GM21367 (cell line): ENCODE results near the gene SPRR3.
A peak's percentile ranks its signal among the peaks of the same experiment; 100 is the strongest.

Experiments
- ATAC-seq: cut with Tn5 transposase; IDR thresholded peaks from one replicate; pipeline ENCODE4 v1.9.1; 2021; ENCODE audit not compliant: unreplicated experiment

SPRR3 gene

GRCh38 chr1:153001382-153001781, at the start of gene SPRR3:
Gene SPRR3, plus strand, starts transcription at chr1:153001749. Its CDS starts 1,272 bp downstream, at chr1:153003021.
- ATAC-seq: no peak

GRCh38 chr1:152953761-152954160, 47.8 kb upstream of the SPRR3 start:
- ATAC-seq: no peak

- ATAC-seq: no peak
Measured at GRCh38 chr1:152954436-152954835, 47.1 kb upstream of the SPRR3 start.

GRCh38 chr1:152957561-152957960, 44.0 kb upstream of the SPRR3 start:
- ATAC-seq: no peak

GRCh38 chr1:152959273-152959672, 42.3 kb upstream of the SPRR3 start:
- no peak for ATAC-seq

GRCh38 chr1:152959801-152960451, 41.6 kb upstream of the SPRR3 start:
- no peak for ATAC-seq

- no peak for ATAC-seq
Measured at GRCh38 chr1:152960452-152961044, 41.0 kb upstream of the SPRR3 start.

GRCh38 chr1:152961226-152961891, 40.2 kb upstream of the SPRR3 start:
- no peak for ATAC-seq

- no peak for ATAC-seq
Measured at GRCh38 chr1:152962876-152963415, 38.6 kb upstream of the SPRR3 start.

- ATAC-seq: no peak
Measured at GRCh38 chr1:152964536-152964935, 37.0 kb upstream of the SPRR3 start.

- ATAC-seq: no peak
Measured at GRCh38 chr1:152965853-152966252, 35.7 kb upstream of the SPRR3 start.

- ATAC-seq: no peak
Measured at GRCh38 chr1:152967201-152967600, 34.3 kb upstream of the SPRR3 start.

- ATAC-seq: peak; percentile 84
Measured at GRCh38 chr1:152968248-152968647, 33.3 kb upstream of the SPRR3 start.

- ATAC-seq: no peak
Measured at GRCh38 chr1:152969036-152969435, 32.5 kb upstream of the SPRR3 start.

GRCh38 chr1:152970495-152970894, 31.1 kb upstream of the SPRR3 start, which contains the start of gene SPRR4:
Gene SPRR4, plus strand, starts transcription at chr1:152970648. Its CDS starts 1,243 bp downstream, at chr1:152971891.
- ATAC-seq: no peak

- no peak for ATAC-seq
Measured at GRCh38 chr1:152972196-152972886, 29.2 kb upstream of the SPRR3 start.

GRCh38 chr1:152976688-152977087, 24.9 kb upstream of the SPRR3 start:
- no peak for ATAC-seq

GRCh38 chr1:152977614-152978013, 23.9 kb upstream of the SPRR3 start:
- ATAC-seq: no peak

GRCh38 chr1:152980676-152981075, 20.9 kb upstream of the SPRR3 start:
- ATAC-seq: no peak

GRCh38 chr1:152981146-152981871, 20.2 kb upstream of the SPRR3 start:
- no peak for ATAC-seq

GRCh38 chr1:152982076-152982475, 19.5 kb upstream of the SPRR3 start:
- ATAC-seq: no peak
